Measurements from ENCODE around the gene NRIP2.

GRCh38 chr12:2842948-2843347, 8.1 kb upstream of the NRIP2 start:
- TF ChIP-seq CTCF (IDR thresholded peaks at IDR 0.05) (no peak), POLR2A (IDR thresholded peaks at IDR 0.05) (no peak)

All from testis (tissue), 2 donors.